ENCODE measurements around the gene CNST.
"Not testable (repeated sequence)": the region's sequence is repeated elsewhere in the genome, so short reads cannot be mapped to it uniquely, and the experiment has no call there.

Gene CNST

GRCh38 chr1:246680696-246681130 lies 114.5 kb downstream of the CNST start:
- no peak for DNase-seq

- DNase-seq: no peak
Measured at GRCh38 chr1:246681900-246682895, 115.9 kb downstream of the CNST start.

- DNase-seq: no peak
Measured at GRCh38 chr1:246683521-246683920, 117.3 kb downstream of the CNST start.

- DNase-seq: no peak
Measured at GRCh38 chr1:246687002-246687401, 120.7 kb downstream of the CNST start.

- peak; percentile 35 for DNase-seq
Measured at GRCh38 chr1:246689409-246690008, 123.3 kb downstream of the CNST start.

GRCh38 chr1:246690100-246690499 lies 123.8 kb downstream of the CNST start:
- DNase-seq: no peak

GRCh38 chr1:246691622-246692495 lies 125.6 kb downstream of the CNST start:
- DNase-seq: no peak

GRCh38 chr1:246694213-246694895 lies 128.1 kb downstream of the CNST start:
- not testable (repeated sequence) for DNase-seq

GRCh38 chr1:246695136-246695535 lies 128.9 kb downstream of the CNST start:
- no peak for DNase-seq

- DNase-seq: no peak
Measured at GRCh38 chr1:246695666-246696065, 129.4 kb downstream of the CNST start.

- no peak for DNase-seq
Measured at GRCh38 chr1:246698466-246699094, 132.3 kb downstream of the CNST start.

GRCh38 chr1:246699095-246699735 lies 133.0 kb downstream of the CNST start:
- peak; percentile 85 for DNase-seq

- no peak for DNase-seq
Measured at GRCh38 chr1:246703581-246703980, 137.3 kb downstream of the CNST start.

- no peak for DNase-seq
Measured at GRCh38 chr1:246705368-246705767, 139.1 kb downstream of the CNST start.

GRCh38 chr1:246708166-246708565 lies 141.9 kb downstream of the CNST start:
- no peak for DNase-seq

GRCh38 chr1:246709196-246709595 lies 142.9 kb downstream of the CNST start:
- no peak for DNase-seq

- no peak for DNase-seq
Measured at GRCh38 chr1:246709835-246710234, 143.6 kb downstream of the CNST start.

- no peak for DNase-seq
Measured at GRCh38 chr1:246711548-246712003, 145.3 kb downstream of the CNST start.

- not testable (repeated sequence) for DNase-seq
Measured at GRCh38 chr1:246712428-246712827, 146.2 kb downstream of the CNST start.
